Karpas-422 (cell line): ENCODE measurements around the gene GDF7. TPM values are rescaled to one million over a fixed set of nuclear protein-coding genes. Genes with fewer than 3 reads are reported as not detected.

Experiments used
- DNase-seq: peaks from one replicate; pipeline ENCODE4 v3.0.0-alpha.2; 2015
- H2AFZ ChIP-seq: fragments of 200-600 bp; sonication (generic); 2 replicates; pipeline ENCODE4 v1.6.1; 2014; ENCODE audit warnings: antibody characterized with exemption, low read length, mixed read lengths
- H3K27ac ChIP-seq: fragments of 200-600 bp; sonication (generic); 2 replicates; pipeline ENCODE4 v1.5.1; 2014; ENCODE audit warnings: mild to moderate bottlenecking, low read length, moderate library complexity
- H3K27me3 ChIP-seq: fragments of 200-600 bp; sonication (generic); 2 replicates; pipeline ENCODE4 v1.6.1; 2014; ENCODE audit warnings: low read length, mixed read lengths
- H3K36me3 ChIP-seq: fragments of 200-600 bp; sonication (generic); 2 replicates; pipeline ENCODE4 v1.6.1; 2014; ENCODE audit warnings: low read length, mixed read lengths; ENCODE audit not compliant: insufficient read depth
- H3K4me1 ChIP-seq: fragments of 200-600 bp; sonication (generic); 2 replicates; pipeline ENCODE4 v1.6.1; 2014; ENCODE audit warnings: mild to moderate bottlenecking, low read length, mixed read lengths
- H3K4me2 ChIP-seq: fragments of 200-600 bp; sonication (generic); 2 replicates; pipeline ENCODE4 v1.6.1; 2014; ENCODE audit warnings: low read length, low read depth, mild to moderate bottlenecking; ENCODE audit not compliant: poor library complexity, severe bottlenecking
- H3K4me3 ChIP-seq: fragments of 200-600 bp; sonication (generic); 2 replicates; pipeline ENCODE4 v1.5.1; 2014; ENCODE audit warnings: mild to moderate bottlenecking, antibody characterized with exemption, low read length, mixed read lengths
- H3K79me2 ChIP-seq: fragments of 200-600 bp; sonication (generic); 2 replicates; pipeline ENCODE4 v1.6.1; 2014; ENCODE audit warnings: mild to moderate bottlenecking, low read length, mixed read lengths
- H3K9ac ChIP-seq: fragments of 200-600 bp; sonication (generic); 2 replicates; pipeline ENCODE4 v1.6.0; 2014; ENCODE audit warnings: low read length
- H3K9me2 ChIP-seq: fragments of 200-600 bp; sonication (generic), shearing (Covaris generic); replicated peaks from 2 replicates; pipeline ENCODE4 v1.6.0; 2014; ENCODE audit warnings: mild to moderate bottlenecking, low read length, moderate library complexity; ENCODE audit not compliant: insufficient read depth
- H3K9me3 ChIP-seq: fragments of 300-700, 200-600 bp; sonication (generic); 2 replicates; pipeline ENCODE4 v1.6.1; 2014; ENCODE audit warnings: low read length, mixed read lengths
- H4K20me1 ChIP-seq: fragments of 200-600 bp; sonication (generic); 2 replicates; pipeline ENCODE4 v1.6.1; 2014; ENCODE audit warnings: mild to moderate bottlenecking, antibody characterized with exemption, low read length, low read depth; ENCODE audit not compliant: insufficient read depth
- total RNA-seq: library from RNA; depleted of rRNA; stranded (reverse); fragments of >200 nt; shearing (Covaris generic); gene quantifications from 2 replicates; pipeline ENCODE4 v1.2.3, GENCODE V29; 2014; ENCODE audit warnings: low replicate concordance; rRNA removed

Gene GDF7
- under 0.01 and 0.29 TPM in 2 replicates for total RNA-seq

DNA sequence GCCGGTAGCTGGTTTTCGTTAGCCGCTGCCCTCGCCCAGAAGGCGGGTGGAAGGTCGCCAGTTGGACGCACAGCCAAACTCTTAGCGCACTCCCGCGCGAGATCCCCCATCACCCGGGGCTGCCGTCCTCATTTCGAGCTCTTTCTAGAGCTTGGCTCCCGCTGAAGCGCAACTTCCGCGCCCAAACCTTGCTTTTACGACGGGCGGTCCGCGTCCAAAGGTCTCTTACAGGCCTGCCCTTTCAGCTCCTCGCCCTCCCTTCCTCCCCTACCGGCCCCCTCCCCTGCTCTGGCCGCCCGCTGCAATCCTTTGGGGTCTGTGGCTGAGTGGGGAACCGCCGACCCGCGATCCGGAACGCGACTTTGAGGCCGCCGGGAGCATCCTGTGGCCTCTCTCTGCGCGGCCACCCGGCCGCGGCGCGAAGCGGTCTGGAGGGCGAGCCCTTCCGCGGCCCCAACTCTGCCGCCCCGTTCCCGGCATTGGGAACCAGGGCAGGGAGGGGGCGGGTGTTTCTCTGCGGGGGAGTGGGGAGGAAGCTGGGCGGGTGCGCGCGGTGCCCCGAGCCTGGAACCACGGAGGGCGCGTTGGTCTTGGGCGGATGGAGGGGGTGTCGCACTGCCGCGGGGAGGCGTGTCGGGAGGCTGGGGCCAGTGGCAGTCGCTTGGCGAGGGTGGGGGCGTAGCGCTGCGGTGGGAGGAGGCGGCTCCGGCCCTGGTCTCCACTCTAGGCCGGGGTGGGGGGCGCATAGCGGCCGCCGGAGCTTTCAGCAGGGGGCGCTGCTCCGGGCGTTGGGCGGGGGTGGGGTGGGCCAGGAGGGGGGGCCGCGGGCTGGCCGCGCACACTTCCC is at the start of gene GDF7:
Gene GDF7 (plus strand): TSS at position 841 of the 847 bp plus-strand sequence. CDS start 96 bp downstream, outside the sequence.
- Histone ChIP-seq H3K4me2 (peak within 1 kb of the TSS; percentile 65), H3K79me2 (no peaks in the 10 kb centered on the region), H2AFZ (peak within 1 kb of the TSS; percentile 20; the same call in 1 of the 2 replicates), H3K9me2 (no peaks in the 10 kb centered on the region), H3K4me1 (peaks cover 7% of the 10 kb centered on the region), H4K20me1 (no peaks in the 10 kb centered on the region), H3K9me3 (no peaks in the 10 kb centered on the region), H3K27ac (no peak within 1 kb of the TSS), H3K4me3 (peak within 1 kb of the TSS; percentile 58), H3K9ac (peak within 1 kb of the TSS; percentile 35; the same call in 1 of the 2 replicates), H3K36me3 (no peaks in the 10 kb centered on the region), H3K27me3 (no peaks in the 10 kb centered on the region)
- peak; percentile 48 for DNase-seq

DNA sequence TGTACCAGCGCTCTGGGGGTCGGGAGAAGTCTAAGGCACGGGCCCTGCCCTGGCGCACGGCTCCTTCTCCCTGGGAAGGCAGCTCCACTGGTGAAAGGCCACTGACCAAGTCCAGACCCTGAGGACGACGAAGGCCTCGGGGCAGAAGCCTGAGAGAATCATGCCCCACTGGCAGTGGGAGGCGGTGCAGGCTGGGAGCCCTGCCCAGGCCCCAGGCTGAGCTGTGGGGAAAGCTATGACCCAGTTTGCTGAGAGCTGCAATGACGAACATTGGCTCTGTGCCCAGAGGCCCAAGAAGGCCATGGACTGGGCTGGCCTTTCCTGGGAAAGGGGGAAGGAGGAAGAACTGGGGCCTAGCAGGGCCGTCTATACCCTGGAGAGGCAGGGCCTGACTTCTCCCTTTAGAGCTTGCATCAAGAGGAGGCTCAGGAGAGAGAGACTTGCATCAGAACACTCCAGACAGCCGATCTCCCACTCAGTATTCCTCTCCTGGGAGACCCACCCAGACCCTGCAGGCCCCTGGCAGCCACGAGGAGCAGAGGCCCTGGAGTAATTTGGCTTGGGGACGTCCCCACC is 49.0 kb upstream of the GDF7 start:
- Histone ChIP-seq H3K4me2 (no peak overlapping the region), H4K20me1 (peaks cover 4% of the 10 kb centered on the region; the same call in 1 of the 2 replicates), H3K9me2 (no peaks in the 10 kb centered on the region), H2AFZ (no peak overlapping the region), H3K79me2 (no peaks in the 10 kb centered on the region), H3K9me3 (no peaks in the 10 kb centered on the region), H3K9ac (no peak overlapping the region), H3K36me3 (no peaks in the 10 kb centered on the region), H3K4me1 (no peaks in the 10 kb centered on the region; the same call in 1 of the 2 replicates), H3K27me3 (no peaks in the 10 kb centered on the region), H3K4me3 (no peak overlapping the region), H3K27ac (no peak overlapping the region)
- DNase-seq = no peak

DNA sequence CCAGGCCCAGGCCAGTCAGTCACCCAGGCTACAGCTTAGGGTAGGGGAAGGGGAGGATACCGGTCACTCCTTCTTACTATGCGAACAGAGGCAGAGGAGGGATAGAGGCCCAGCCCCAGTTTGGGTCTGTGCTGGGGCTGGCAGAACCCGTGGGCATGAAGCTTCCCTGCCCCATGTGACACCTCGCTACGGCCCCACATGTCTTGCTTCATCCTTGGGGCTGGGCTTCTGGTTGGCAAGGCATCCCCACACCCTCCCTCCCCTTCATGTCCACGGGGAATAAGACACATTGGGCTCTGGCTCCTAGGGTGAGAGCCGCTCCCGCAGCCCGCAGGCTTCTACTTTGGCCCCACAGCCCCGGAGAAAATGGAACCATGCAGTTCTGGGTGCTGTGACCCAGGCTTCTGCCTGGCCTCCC is 48.5 kb upstream of the GDF7 start:
- H2AFZ ChIP-seq = no peak overlapping the region
- H4K20me1 ChIP-seq = peaks cover 4% of the 10 kb centered on the region; the same call in 1 of the 2 replicates
- no peaks in the 10 kb centered on the region for H3K36me3 ChIP-seq
- H3K9me2 ChIP-seq = no peaks in the 10 kb centered on the region
- H3K9ac ChIP-seq = no peak overlapping the region
- H3K4me1 ChIP-seq = no peaks in the 10 kb centered on the region; the same call in 1 of the 2 replicates
- H3K27me3 ChIP-seq = no peaks in the 10 kb centered on the region
- no peak overlapping the region for H3K4me2 ChIP-seq
- no peak overlapping the region for H3K27ac ChIP-seq
- H3K4me3 ChIP-seq = no peak overlapping the region
- no peak for DNase-seq
- H3K79me2 ChIP-seq = no peaks in the 10 kb centered on the region
- H3K9me3 ChIP-seq = no peaks in the 10 kb centered on the region

- no peaks in the 10 kb centered on the region for H3K79me2 ChIP-seq
- H4K20me1 ChIP-seq = peaks cover 4% of the 10 kb centered on the region; the same call in 1 of the 2 replicates
- no peaks in the 10 kb centered on the region for H3K9me3 ChIP-seq
- no peaks in the 10 kb centered on the region; the same call in 1 of the 2 replicates for H3K4me1 ChIP-seq
- no peak overlapping the region for H3K9ac ChIP-seq
- no peak overlapping the region for H3K4me3 ChIP-seq
- H2AFZ ChIP-seq = no peak overlapping the region
- no peaks in the 10 kb centered on the region for H3K9me2 ChIP-seq
- H3K4me2 ChIP-seq = no peak overlapping the region
- H3K27me3 ChIP-seq = no peaks in the 10 kb centered on the region
- H3K36me3 ChIP-seq = no peaks in the 10 kb centered on the region
- H3K27ac ChIP-seq = no peak overlapping the region
- no peak for DNase-seq
Observed at GRCh38 chr2:20618886-20619521, 47.9 kb upstream of the GDF7 start.

- H3K79me2 ChIP-seq = no peaks in the 10 kb centered on the region
- H3K9me2 ChIP-seq = no peaks in the 10 kb centered on the region
- no peaks in the 10 kb centered on the region for H3K27me3 ChIP-seq
- no peak overlapping the region for H2AFZ ChIP-seq
- DNase-seq = no peak
- no peak overlapping the region for H3K9ac ChIP-seq
- H3K4me2 ChIP-seq = no peak overlapping the region
- H3K36me3 ChIP-seq = no peaks in the 10 kb centered on the region
- H3K4me1 ChIP-seq = no peaks in the 10 kb centered on the region; the same call in 1 of the 2 replicates
- no peak overlapping the region for H3K27ac ChIP-seq
- peaks cover 4% of the 10 kb centered on the region; the same call in 1 of the 2 replicates for H4K20me1 ChIP-seq
- no peak overlapping the region for H3K4me3 ChIP-seq
- no peaks in the 10 kb centered on the region for H3K9me3 ChIP-seq
Observed at GRCh38 chr2:20619624-20620024, 47.3 kb upstream of the GDF7 start.

GRCh38 chr2:20620271-20620681 is 46.7 kb upstream of the GDF7 start:
- Histone ChIP-seq H2AFZ (no peak overlapping the region), H3K36me3 (no peaks in the 10 kb centered on the region), H3K9ac (no peak overlapping the region), H3K4me2 (no peak overlapping the region), H3K9me2 (no peaks in the 10 kb centered on the region), H3K27me3 (no peaks in the 10 kb centered on the region), H4K20me1 (peaks cover 4% of the 10 kb centered on the region; the same call in 1 of the 2 replicates), H3K27ac (no peak overlapping the region), H3K4me1 (no peaks in the 10 kb centered on the region), H3K4me3 (no peak overlapping the region), H3K79me2 (no peaks in the 10 kb centered on the region), H3K9me3 (no peaks in the 10 kb centered on the region)
- no peak for DNase-seq

- no peak overlapping the region for H2AFZ ChIP-seq
- no peak overlapping the region for H3K9ac ChIP-seq
- H4K20me1 ChIP-seq = peaks cover 4% of the 10 kb centered on the region; the same call in 1 of the 2 replicates
- H3K9me3 ChIP-seq = no peaks in the 10 kb centered on the region
- no peaks in the 10 kb centered on the region for H3K36me3 ChIP-seq
- H3K9me2 ChIP-seq = no peaks in the 10 kb centered on the region
- H3K4me3 ChIP-seq = no peak overlapping the region
- no peaks in the 10 kb centered on the region for H3K79me2 ChIP-seq
- no peak overlapping the region for H3K27ac ChIP-seq
- no peak for DNase-seq
- no peaks in the 10 kb centered on the region for H3K4me1 ChIP-seq
- H3K27me3 ChIP-seq = no peaks in the 10 kb centered on the region
- no peak overlapping the region for H3K4me2 ChIP-seq
Observed at GRCh38 chr2:20620696-20621365, 46.1 kb upstream of the GDF7 start.
